Measurements from ENCODE around the gene ASAP2.

- TF ChIP-seq TAF1 (IDR thresholded peaks at IDR 0.05; ENCODE audit: borderline replicate concordance, low read depth, low read length) (no peak), POLR2AphosphoS5 (IDR thresholded peaks at IDR 0.05; ENCODE audit: low read depth, low read length) (no peak), POLR2A (IDR thresholded peaks at IDR 0.05; ENCODE audit: low read depth, low read length) (no peak)
Observed at GRCh38 chr2:9189901-9190300, 16.7 kb upstream of the ASAP2 start.
